Head of caudate nucleus (tissue), 42 donors: Measurements from ENCODE around the gene ADGRV1.
"Not testable (repeated sequence)": the region's sequence is repeated elsewhere in the genome, so short reads cannot be mapped to it uniquely, and the experiment has no call there.

Source experiments
- DNase-seq, 42 donors: peaks; one replicate each; pipeline versions ENCODE4 v3.0.0 to v3.0.0-alpha.2; 2020 to 2021; ENCODE audit warnings: mixed read lengths in 7 of 42
- intact Hi-C: fragments of 100-400 bp; cut with DNase I; formaldehyde crosslinking; loops from one replicate; pipeline ENCODE4 v1.15.0; 2022

The ADGRV1 gene

GRCh38 chr5:91020065-91020800, 461.6 kb downstream of the ADGRV1 start:
- no peak for DNase-seq
- intact Hi-C loops: no loop called here

- intact Hi-C loops: no loop called here
- no peak for DNase-seq
Measured at GRCh38 chr5:91022518-91022917, 463.9 kb downstream of the ADGRV1 start.

GRCh38 chr5:91024206-91024605, 465.6 kb downstream of the ADGRV1 start:
- intact Hi-C loops: no loop called here
- DNase-seq: no peak

GRCh38 chr5:91024727-91025126, 466.1 kb downstream of the ADGRV1 start:
- intact Hi-C loops: no loop called here
- DNase-seq: no peak

- DNase-seq: no peak
- intact Hi-C loops: no loop called here
Measured at GRCh38 chr5:91025449-91025848, 466.9 kb downstream of the ADGRV1 start.

GRCh38 chr5:91025956-91026355, 467.4 kb downstream of the ADGRV1 start:
- intact Hi-C loops: no loop called here
- DNase-seq: no peak

- intact Hi-C loops: no loop called here
- no peak for DNase-seq
Measured at GRCh38 chr5:91026466-91026865, 467.9 kb downstream of the ADGRV1 start.

- no peak for DNase-seq
- intact Hi-C loops: no loop called here
Measured at GRCh38 chr5:91027405-91028139, 469.0 kb downstream of the ADGRV1 start.

- no peak for DNase-seq
- intact Hi-C loops: no loop called here
Measured at GRCh38 chr5:91028499-91028956, 469.9 kb downstream of the ADGRV1 start.

GRCh38 chr5:91030521-91031401, 472.2 kb downstream of the ADGRV1 start:
- no peak for DNase-seq
- intact Hi-C loops: no loop called here

- no peak for DNase-seq
- intact Hi-C loops: no loop called here
Measured at GRCh38 chr5:91031402-91031752, 472.8 kb downstream of the ADGRV1 start.

- DNase-seq: no peak
- intact Hi-C loops: no loop called here
Measured at GRCh38 chr5:91032125-91032524, 473.5 kb downstream of the ADGRV1 start.

GRCh38 chr5:91033370-91033769, 474.8 kb downstream of the ADGRV1 start:
- DNase-seq: no peak
- intact Hi-C loops: no loop called here

- intact Hi-C loops: no loop called here
- DNase-seq: no peak
Measured at GRCh38 chr5:91038180-91038808, 479.7 kb downstream of the ADGRV1 start.

- DNase-seq, intact Hi-C loops: not testable (repeated sequence)
Measured at GRCh38 chr5:91041132-91041531, 482.5 kb downstream of the ADGRV1 start.

- no peak for DNase-seq
- intact Hi-C loops: no loop called here
Measured at GRCh38 chr5:91042247-91042935, 483.8 kb downstream of the ADGRV1 start.

- intact Hi-C loops: no loop called here
- no peak for DNase-seq
Measured at GRCh38 chr5:91042936-91043255, 484.3 kb downstream of the ADGRV1 start.

GRCh38 chr5:91048073-91048472, 489.5 kb downstream of the ADGRV1 start:
- intact Hi-C loops: no loop called here

GRCh38 chr5:91049112-91049511, 490.5 kb downstream of the ADGRV1 start:
- DNase-seq: no peak
- intact Hi-C loops: no loop called here

More at GRCh38 chr5:91048073-91048472, 489.5 kb downstream of the ADGRV1 start:
- no peak for DNase-seq
